Endothelial cell of umbilical vein (primary cell): ENCODE measurements around the gene LRP3. TPM values are rescaled to one million over a fixed set of nuclear protein-coding genes. Genes with fewer than 3 reads are reported as not detected.

Experiments used
- BruUV-seq: library from RNA; stranded (reverse); fragments of 400-500 nt; replicated peaks from 2 replicates; lab custom pipeline; 2021; lab: Mats Ljungman, UMichigan
- CTCF ChIA-PET: fragments of 300-600, 350-600 bp; sonication (Branson Sonifier 250); formaldehyde crosslinking; loops from one replicate; lab custom pipeline; 2021; ENCODE audit warnings: antibody characterized with exemption, inconsistent platforms; lab: Charles Lee
- POLR2A ChIA-PET: fragments of 300-600, 350-600 bp; sonication (Branson Sonifier 250); formaldehyde crosslinking; loops from one replicate; lab custom pipeline; 2021; ENCODE audit warnings: antibody characterized with exemption, inconsistent platforms; lab: Charles Lee
- DNase-seq: peaks from one replicate; pipeline ENCODE4 v3.0.0-alpha.2; 2011; ENCODE audit warnings: low read depth, low spot score
- FAIRE-seq: peaks from 2 replicates; lab custom pipeline; 2011; peaks lifted over from hg19 to GRCh38; lab: Jason Lieb, UNC
- H2AFZ ChIP-seq: 2 replicates; pipeline ENCODE4 v1.6.0; 2012; ENCODE audit warnings: low read depth, low read length, control low read depth, inconsistent platforms
- H3K27ac ChIP-seq: 2 replicates; pipeline ENCODE4 v1.5.1; 2011; ENCODE audit warnings: low read depth, mild to moderate bottlenecking, control low read depth, low read length, moderate library complexity; ENCODE audit not compliant: insufficient read depth
- H3K27me3 ChIP-seq, 2 experiments: 2 replicates each; pipeline versions ENCODE4 v1.6.0 to v1.6.1; 2011; ENCODE audit warnings: low read length in 2 of 2, mixed read lengths in 1 of 2; ENCODE audit not compliant: control insufficient read depth in 2 of 2, insufficient read depth in 2 of 2
- H3K36me3 ChIP-seq, 2 experiments: 2 replicates in 1 of 2; 3 replicates in 1 of 2; pipeline ENCODE4 v1.5.1; 2011; ENCODE audit warnings: low read length in 2 of 2, mild to moderate bottlenecking in 1 of 2, moderate library complexity in 1 of 2; ENCODE audit not compliant: control insufficient read depth in 2 of 2, insufficient read depth in 2 of 2; ENCODE audit errors: extremely low read depth in 1 of 2
- H3K4me1 ChIP-seq: 3 replicates; pipeline ENCODE4 v1.5.1; 2011; ENCODE audit warnings: mild to moderate bottlenecking, low read length; ENCODE audit not compliant: control insufficient read depth, insufficient read depth; ENCODE audit errors: extremely low read depth
- H3K4me2 ChIP-seq: 2 replicates; pipeline ENCODE4 v1.6.1; 2011; ENCODE audit warnings: low read length, control low read depth, mixed read lengths; ENCODE audit not compliant: insufficient read depth
- H3K4me3 ChIP-seq, 3 experiments: fragments of 200-600 bp in 1 of 3; sonication (generic), shearing (Covaris generic) in 1 of 3; replicated peaks in 1 of 3; 2 replicates each; pipeline ENCODE4 v1.5.1; 2011 to 2016; ENCODE audit warnings: control low read depth in 3 of 3, low read length in 3 of 3, mild to moderate bottlenecking in 2 of 3, inconsistent platforms in 1 of 3, low read depth in 1 of 3, moderate library complexity in 1 of 3; ENCODE audit not compliant: insufficient read depth in 1 of 3
- H3K79me2 ChIP-seq: 2 replicates; pipeline ENCODE4 v1.6.0; 2012; ENCODE audit warnings: low read length, inconsistent platforms; ENCODE audit not compliant: control insufficient read depth, insufficient read depth
- H3K9ac ChIP-seq: replicated peaks from 2 replicates; pipeline ENCODE3; 2011; ENCODE audit warnings: low read length, control low read depth; ENCODE audit not compliant: insufficient read depth; ENCODE audit errors: extremely low read depth
- H3K9me1 ChIP-seq: replicated peaks from 3 replicates; pipeline ENCODE4 v1.6.0; 2011; ENCODE audit warnings: mild to moderate bottlenecking, low read length; ENCODE audit not compliant: control insufficient read depth, insufficient read depth; ENCODE audit errors: extremely low read depth
- H3K9me3 ChIP-seq: replicated peaks from 2 replicates; pipeline ENCODE4 v1.5.1; 2012; ENCODE audit warnings: low read length, inconsistent platforms; ENCODE audit not compliant: control insufficient read depth, insufficient read depth
- H4K20me1 ChIP-seq: replicated peaks from 2 replicates; pipeline ENCODE3; 2011; ENCODE audit warnings: mild to moderate bottlenecking, low read length; ENCODE audit not compliant: control insufficient read depth, insufficient read depth; ENCODE audit errors: extremely low read depth
- GATA2 ChIP-seq: IDR thresholded peaks from 2 replicates; pipeline ENCODE4 v1.7.0; 2011; ENCODE audit warnings: low read depth, mild to moderate bottlenecking, moderate library complexity, mixed read lengths, low read length; ENCODE audit not compliant: insufficient read length, insufficient read depth
- JUN ChIP-seq: IDR thresholded peaks from 2 replicates; pipeline ENCODE4 v1.6.1; 2011; ENCODE audit warnings: borderline replicate concordance, low read depth; ENCODE audit not compliant: insufficient read length, insufficient read depth
- MYC ChIP-seq: IDR thresholded peaks from one replicate; pipeline ENCODE4 v1.6.1; 2011; ENCODE audit warnings: mild to moderate bottlenecking, low read depth, low read length
- POLR2A ChIP-seq: IDR thresholded peaks from 2 replicates; pipeline ENCODE4 v1.6.1; 2012; ENCODE audit warnings: low read depth, mild to moderate bottlenecking, control low read depth, low read length
- POLR2AphosphoS5 ChIP-seq: IDR thresholded peaks from 2 replicates; pipeline ENCODE4 v1.6.1; 2012; ENCODE audit warnings: low read depth, mild to moderate bottlenecking, control low read depth, low read length, moderate library complexity; ENCODE audit not compliant: insufficient read depth
- dilution Hi-C: fragments of 300-500 bp; cut with MboI; formaldehyde crosslinking; loops from one replicate; pipeline ENCODE4 v1.15.0; 2019; ENCODE audit warnings: low sequenced_read_pairs; ENCODE audit not compliant: extremely low pct_ligation_motif_present
- intact Hi-C: fragments of 100-400 bp; cut with micrococcal nuclease; formaldehyde crosslinking; loops from one replicate; pipeline ENCODE4 v1.10.0; 2022
- polyA plus RNA-seq, 4 experiments: library from polyadenylated mRNA; depleted of rRNA in 3 of 4; stranded (reverse) in 3 of 4; unstranded in 1 of 4; fragments of >200 nt; gene quantifications; 2 replicates each; pipeline versions ENCODE4 v1.2.1 to v1.2.3, GENCODE V29; 2011 to 2012; ENCODE audit warnings: missing spikeins in 1 of 4
- total RNA-seq: library from RNA; stranded (reverse); gene quantifications from 2 replicates; pipeline ENCODE4 v1.2.3, GENCODE V29; 2021

Gene LRP3
- total and polyA plus RNA-seq, 2 donors (not counting 3 experiments of a cell fraction or from before 2014, with no cell fraction given): 14.3 to 19.4 TPM

- DNase-seq: no peak
- BruUV-seq: no TSS peak
- ChIA-PET CTCF (interaction anchor here (1.1 to 4.9 kb wide), 2 partner anchors 25 to 34 kb away, joined by 5 to 39 read pairs; no protein-coding TSS in a partner anchor), POLR2A (no interaction called here)
- dilution Hi-C loops: no loop called here
- no peaks in the 10 kb centered on the region for H3K36me3 ChIP-seq
- H3K9me1 ChIP-seq: no peaks in the 10 kb centered on the region
- intact Hi-C loops: no loop called here
- no peak overlapping the region for H3K4me3 ChIP-seq
- H3K9me3 ChIP-seq: no peaks in the 10 kb centered on the region
- H3K79me2 ChIP-seq: no peaks in the 10 kb centered on the region
- H3K4me1 ChIP-seq: no peaks in the 10 kb centered on the region
- no peak for TF ChIP-seq POLR2AphosphoS5
- TF ChIP-seq GATA2: no peak
- TF ChIP-seq MYC: no peak
- TF ChIP-seq POLR2A: no peak
- FAIRE-seq: no peak
- H3K4me2 ChIP-seq: no peak overlapping the region
- no peak overlapping the region for H2AFZ ChIP-seq
- no peak overlapping the region for H3K9ac ChIP-seq
- no peaks in the 10 kb centered on the region for H4K20me1 ChIP-seq
- H3K27ac ChIP-seq: no peak overlapping the region
- H3K27me3 ChIP-seq: no peaks in the 10 kb centered on the region
Measured at GRCh38 chr19:33159149-33159548, 35.0 kb upstream of the LRP3 start.

- FAIRE-seq: no peak
- no TSS peak for BruUV-seq
- Histone ChIP-seq H3K27ac (no peak overlapping the region), H3K9me1 (no peaks in the 10 kb centered on the region), H3K4me3 (no peak overlapping the region), H3K36me3 (no peaks in the 10 kb centered on the region), H3K9ac (no peak overlapping the region), H4K20me1 (no peaks in the 10 kb centered on the region), H3K79me2 (no peaks in the 10 kb centered on the region), H3K4me2 (no peak overlapping the region), H3K4me1 (no peaks in the 10 kb centered on the region), H2AFZ (no peak overlapping the region), H3K27me3 (no peaks in the 10 kb centered on the region), H3K9me3 (no peaks in the 10 kb centered on the region)
- TF ChIP-seq POLR2AphosphoS5: no peak
- TF ChIP-seq JUN: no peak
- TF ChIP-seq POLR2A: no peak
- POLR2A ChIA-PET: no interaction called here
- CTCF ChIA-PET: interaction anchor here (1.1 to 4.9 kb wide), 3 partner anchors 17 to 35 kb away, joined by 4 to 39 read pairs (median 5); no protein-coding TSS in a partner anchor
- dilution Hi-C loops (no loop called here), intact Hi-C loops (no loop called here)
- DNase-seq: no peak
Measured at GRCh38 chr19:33159893-33160292, 34.2 kb upstream of the LRP3 start.
